Measurements from ENCODE around the gene ABCC12.
A peak's percentile ranks its signal among the peaks of the same experiment; 100 is the strongest.

Gene ABCC12

GRCh38 chr16:48165961-48166578, 10.3 kb upstream of the ABCC12 start:
- no peak for DNase-seq (ENCODE audit: low read depth)

- peak; percentile 29 for DNase-seq (ENCODE audit: low read depth)
These were observed 9.3 kb upstream of the ABCC12 start for GRCh38 chr16:48164907-48165715.

- DNase-seq (ENCODE audit: low read depth): no peak
These were observed 7.1 kb upstream of the ABCC12 start for GRCh38 chr16:48162839-48163410.

- DNase-seq (ENCODE audit: low read depth): no peak
These were observed 6.1 kb upstream of the ABCC12 start for GRCh38 chr16:48161906-48162305.

- DNase-seq (ENCODE audit: low read depth): no peak
These were observed 4.8 kb upstream of the ABCC12 start for GRCh38 chr16:48160575-48160974.

- DNase-seq (ENCODE audit: low read depth): no peak
These were observed 2.5 kb upstream of the ABCC12 start for GRCh38 chr16:48158296-48158695.

- DNase-seq (ENCODE audit: low read depth): no peak
These were observed 2.0 kb upstream of the ABCC12 start for GRCh38 chr16:48157794-48158193.

GRCh38 chr16:48157302-48157701, 1.5 kb upstream of the ABCC12 start:
- no peak for DNase-seq (ENCODE audit: low read depth)

- DNase-seq (ENCODE audit: low read depth): peak; percentile 32
These were observed 1.0 kb upstream of the ABCC12 start for GRCh38 chr16:48156790-48157209.

GRCh38 chr16:48153774-48154173, 2.0 kb downstream of the ABCC12 start:
- DNase-seq (ENCODE audit: low read depth): no peak

GRCh38 chr16:48152226-48152625, 3.6 kb downstream of the ABCC12 start:
- no peak for DNase-seq (ENCODE audit: low read depth)

- DNase-seq (ENCODE audit: low read depth): no peak
These were observed 5.1 kb downstream of the ABCC12 start for GRCh38 chr16:48150707-48151106.

- DNase-seq (ENCODE audit: low read depth): no peak
These were observed 9.1 kb downstream of the ABCC12 start for GRCh38 chr16:48146710-48147109.

GRCh38 chr16:48146131-48146530, 9.7 kb downstream of the ABCC12 start:
- DNase-seq (ENCODE audit: low read depth): no peak

GRCh38 chr16:48143812-48144368, 11.9 kb downstream of the ABCC12 start:
- no peak for DNase-seq (ENCODE audit: low read depth)

- no peak for DNase-seq (ENCODE audit: low read depth)
These were observed 15.0 kb downstream of the ABCC12 start for GRCh38 chr16:48140821-48141220.

GRCh38 chr16:48139517-48139916, 16.3 kb downstream of the ABCC12 start:
- no peak for DNase-seq (ENCODE audit: low read depth)

- DNase-seq (ENCODE audit: low read depth): no peak
These were observed 17.2 kb downstream of the ABCC12 start for GRCh38 chr16:48138543-48138942.

GRCh38 chr16:48137822-48138221, 18.0 kb downstream of the ABCC12 start:
- DNase-seq (ENCODE audit: low read depth): no peak

- DNase-seq (ENCODE audit: low read depth): no peak
These were observed 19.0 kb downstream of the ABCC12 start for GRCh38 chr16:48136547-48137360.

- no peak for DNase-seq (ENCODE audit: low read depth)
These were observed 22.2 kb downstream of the ABCC12 start for GRCh38 chr16:48133455-48134211.

All from CMK (cell line).